Stimulated activated CD8-positive, alpha-beta memory T cell treated with anti-CD3 and anti-CD28 coated beads, Interleukin-4, amount 100 ng/mL, for 1 hour (primary cell): ENCODE measurements around the gene LEKR1.
"Not testable (repeated sequence)": the region's sequence is repeated elsewhere in the genome, so short reads cannot be mapped to it uniquely, and the experiment has no call there.

Experiments
- DNase-seq, 2 donors: peaks; one replicate each; pipeline ENCODE4 v3.0.0-alpha.2; 2020; ENCODE audit warnings: low read depth in 2 of 2, low spot score in 1 of 2

The LEKR1 gene

DNA sequence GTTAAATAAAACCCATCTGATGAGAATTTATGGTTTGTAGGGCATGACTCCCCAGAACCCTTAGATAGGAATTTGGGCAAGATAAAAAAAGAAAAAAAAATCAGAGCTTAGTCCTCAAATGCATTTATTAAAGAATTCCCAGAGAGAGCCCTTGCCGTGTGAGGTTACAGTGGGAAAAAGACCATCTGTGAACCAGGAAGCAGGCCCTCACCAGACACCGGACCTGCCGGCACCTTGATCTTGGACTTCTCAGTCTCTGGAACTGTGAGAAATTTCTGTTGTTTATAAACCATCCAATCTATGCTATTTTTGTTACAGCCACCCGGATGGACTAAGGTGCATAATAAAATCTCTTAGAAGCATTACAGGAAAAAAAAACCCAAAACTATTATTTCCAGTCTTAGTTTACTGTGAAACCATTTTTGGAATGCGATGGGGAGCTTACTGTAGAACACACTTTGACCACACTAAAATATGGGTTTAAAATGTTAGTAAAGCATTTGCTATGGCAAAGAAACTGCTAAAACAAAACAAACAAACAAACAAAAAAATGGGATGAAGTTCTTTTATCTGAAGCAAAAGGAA, 72.2 kb downstream of the LEKR1 start:
- no peak for DNase-seq

DNA sequence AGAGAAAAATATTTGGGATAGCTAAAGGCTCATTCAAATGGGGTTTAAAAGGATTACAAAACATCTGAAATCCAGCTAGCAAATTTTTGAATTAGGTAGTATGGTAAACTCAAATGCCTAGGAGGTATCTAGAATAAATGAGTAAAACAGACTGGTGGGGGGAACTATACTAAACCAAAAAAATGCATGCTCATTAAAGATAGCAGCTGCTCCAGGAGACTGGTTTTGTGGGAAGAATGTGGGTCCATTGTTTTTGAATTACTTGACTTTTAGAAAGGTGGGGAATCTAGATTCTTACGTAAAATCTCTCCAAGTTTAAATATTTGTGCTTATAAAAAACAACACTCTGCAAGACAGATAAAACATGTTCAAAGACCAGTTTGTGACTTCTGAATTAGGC, 73.8 kb downstream of the LEKR1 start:
- no peak for DNase-seq

DNA sequence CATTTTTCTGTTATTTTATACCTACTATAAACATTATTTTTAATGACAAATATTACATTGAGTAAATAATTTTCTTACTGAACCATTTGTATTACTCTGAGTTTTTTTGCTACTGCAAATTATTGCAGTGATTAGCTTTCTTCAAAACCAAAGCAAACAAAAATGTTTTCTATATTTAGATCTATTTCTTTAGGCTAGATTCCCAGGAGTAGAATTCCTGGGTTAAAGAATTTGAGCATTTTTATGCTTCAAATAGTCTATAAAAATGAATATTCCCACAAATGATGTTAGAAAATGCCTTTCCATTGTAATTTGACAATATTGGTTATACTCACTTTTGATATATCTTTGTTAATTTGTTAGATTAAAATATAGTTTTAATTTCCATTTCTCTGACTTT, 76.8 kb downstream of the LEKR1 start:
- no peak for DNase-seq

DNA sequence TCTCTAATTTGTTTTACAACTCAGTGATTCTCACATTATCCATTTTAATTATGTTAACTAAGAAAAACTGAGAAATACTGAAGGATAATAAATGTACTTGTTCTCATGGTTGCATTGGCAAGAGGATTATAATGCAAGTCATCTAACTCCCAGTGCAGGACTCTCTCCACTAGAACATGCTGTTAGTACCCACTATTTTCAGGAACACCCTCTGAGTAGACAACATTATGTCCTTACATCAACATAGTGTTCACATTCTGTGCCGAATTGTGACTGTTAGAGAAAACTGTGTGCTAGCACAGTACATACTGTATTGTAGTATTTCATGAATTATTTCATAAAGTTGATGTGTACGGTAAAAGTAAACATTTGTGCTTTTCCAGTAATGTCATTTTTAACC, 80.1 kb downstream of the LEKR1 start:
- no peak for DNase-seq

DNA sequence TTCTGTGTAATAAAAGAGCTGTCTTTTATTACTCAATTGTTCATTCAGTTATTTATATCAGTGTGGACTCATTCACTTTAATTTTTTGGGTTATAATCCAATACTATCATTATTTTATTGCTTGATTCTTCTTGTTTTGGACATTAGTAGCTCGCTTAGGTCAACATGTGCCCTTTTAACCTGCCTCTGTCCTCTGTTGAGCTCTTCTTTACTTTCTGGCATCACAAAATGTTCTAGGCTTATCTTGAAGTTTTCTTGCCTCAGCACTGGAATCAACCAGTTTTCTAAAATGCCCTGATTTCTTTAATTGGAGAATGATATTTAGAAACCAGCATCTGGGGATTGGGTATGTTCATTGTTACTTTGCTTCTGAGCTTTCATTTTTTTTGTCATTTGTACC, 82.2 kb downstream of the LEKR1 start:
- DNase-seq = no peak

DNA sequence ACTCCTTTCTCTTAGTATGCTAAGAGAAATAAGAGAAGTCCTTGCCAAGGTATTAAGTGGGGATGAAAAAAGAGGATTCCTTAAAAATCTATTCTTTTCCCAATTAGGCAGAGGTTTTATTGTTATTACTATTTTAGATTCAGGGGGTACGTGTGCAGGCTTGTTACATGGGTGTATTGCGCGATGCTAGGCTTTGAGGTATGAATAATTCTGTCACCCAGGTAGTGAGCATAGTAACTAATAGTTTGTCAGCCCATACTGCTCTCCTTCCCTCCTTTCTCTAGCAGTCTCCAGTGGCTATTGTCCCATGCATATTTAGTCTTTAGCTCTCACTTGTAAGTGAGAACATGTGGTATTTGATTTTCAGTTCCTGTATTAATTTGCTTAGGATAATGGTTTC, 83.9 kb downstream of the LEKR1 start:
- no peak for DNase-seq

GRCh38 chr3:156910831-156911230, 84.7 kb downstream of the LEKR1 start:
- not testable (repeated sequence) for DNase-seq

- not testable (repeated sequence) for DNase-seq
Measured at GRCh38 chr3:156914300-156914699, 88.1 kb downstream of the LEKR1 start.

GRCh38 chr3:156915372-156915771, 89.2 kb downstream of the LEKR1 start:
- no peak for DNase-seq

GRCh38 chr3:156918746-156919145, 92.6 kb downstream of the LEKR1 start:
- DNase-seq = no peak

DNA sequence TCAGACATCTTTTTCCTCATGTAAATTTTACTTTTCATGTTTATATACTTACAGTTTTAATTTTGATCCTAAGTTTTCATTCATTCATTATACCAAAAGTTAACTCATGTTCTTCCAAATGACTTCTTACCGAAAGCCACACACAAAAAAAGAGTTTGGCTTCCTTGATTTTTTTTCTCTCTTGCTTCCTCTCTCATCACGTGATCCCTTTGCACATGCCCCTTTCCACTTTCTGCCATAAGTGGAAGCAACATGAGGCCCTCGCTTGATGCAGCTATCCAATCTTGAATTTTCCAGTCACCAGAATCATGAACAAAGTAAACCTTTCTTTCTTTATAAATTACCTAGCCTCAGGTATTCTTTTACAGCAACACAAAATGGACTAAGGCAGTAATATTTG, 93.7 kb downstream of the LEKR1 start:
- DNase-seq = no peak

GRCh38 chr3:156920399-156920798, 94.2 kb downstream of the LEKR1 start:
- no peak for DNase-seq

DNA sequence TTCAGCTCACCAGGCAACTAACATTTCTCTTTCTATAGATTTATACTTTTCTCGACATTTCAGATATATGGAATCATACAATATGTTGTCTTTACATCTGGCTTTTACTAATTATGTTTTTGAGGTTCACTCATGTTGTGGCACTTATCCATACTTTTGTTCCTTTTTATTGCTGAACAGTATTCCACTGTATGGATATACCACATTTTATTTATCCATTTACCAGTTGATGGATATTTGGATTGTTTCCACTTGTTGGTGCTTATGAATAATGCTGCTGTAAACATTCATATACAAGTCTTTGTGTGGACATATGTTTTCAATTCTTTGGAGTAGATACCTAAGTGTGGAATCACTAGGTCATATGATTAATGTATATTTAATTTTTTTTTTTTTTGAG, 97.2 kb downstream of the LEKR1 start:
- DNase-seq = no peak

- DNase-seq = no peak
Measured at GRCh38 chr3:156938724-156939123, 112.6 kb downstream of the LEKR1 start.

GRCh38 chr3:156939315-156939714, 113.2 kb downstream of the LEKR1 start:
- DNase-seq = no peak

- DNase-seq = no peak
Measured at GRCh38 chr3:156941311-156941710, 115.2 kb downstream of the LEKR1 start.

DNA sequence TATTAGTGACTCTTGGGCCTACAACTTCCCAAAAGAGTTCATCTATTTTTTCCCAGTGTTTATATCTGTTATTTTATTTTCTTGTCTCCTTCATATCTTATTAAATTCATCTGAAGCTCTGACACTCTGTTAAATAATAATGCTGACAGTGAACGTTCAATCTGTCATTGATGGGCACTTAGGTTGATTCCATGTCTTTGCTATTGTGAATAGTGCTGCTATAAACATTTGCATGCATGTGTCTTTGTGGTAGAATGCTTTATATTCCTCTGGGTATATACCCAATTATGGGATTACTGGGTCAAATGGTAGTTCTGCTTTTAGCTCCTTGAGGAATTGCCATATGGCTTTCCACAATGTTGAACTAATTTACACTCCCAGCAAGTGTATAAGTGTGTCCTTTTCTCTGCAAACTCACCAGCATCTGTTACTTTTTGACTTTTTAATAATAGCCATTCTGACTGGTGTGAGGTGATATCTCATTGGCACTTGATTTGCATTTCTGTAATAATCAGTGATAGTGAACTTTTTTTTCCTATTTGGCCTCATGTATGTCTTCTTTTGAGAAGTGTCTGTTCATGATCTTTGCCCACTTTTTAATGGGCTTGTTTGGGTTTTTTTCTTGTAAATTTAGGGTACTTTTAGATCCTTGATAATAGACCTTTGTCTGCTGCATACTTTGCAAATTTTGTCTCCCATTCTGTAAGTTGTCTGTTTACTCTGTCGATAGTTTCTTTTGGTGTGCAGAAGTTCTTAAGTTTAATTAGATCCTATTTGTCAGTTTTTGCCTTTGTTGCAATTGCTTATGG, 122.5 kb downstream of the LEKR1 start:
- DNase-seq = no peak

DNA sequence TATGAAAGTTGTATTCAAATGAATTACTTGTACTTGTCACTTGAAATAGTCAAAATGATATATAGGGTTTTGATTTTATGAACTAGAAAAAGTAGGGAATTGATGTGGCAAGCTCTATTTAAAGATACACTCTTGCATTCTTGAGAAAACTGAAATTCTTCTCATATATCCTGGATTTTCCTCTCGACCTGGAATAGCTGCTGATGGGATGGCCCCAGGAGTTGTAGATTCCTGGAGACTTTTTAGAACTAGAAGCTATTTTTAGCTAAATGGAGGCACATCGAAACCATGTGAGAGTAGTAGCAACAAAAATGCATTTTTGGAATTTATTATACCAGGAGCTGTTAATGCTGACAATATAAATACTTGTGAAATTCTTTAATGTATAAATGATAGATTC, 125.9 kb downstream of the LEKR1 start:
- DNase-seq = no peak

DNA sequence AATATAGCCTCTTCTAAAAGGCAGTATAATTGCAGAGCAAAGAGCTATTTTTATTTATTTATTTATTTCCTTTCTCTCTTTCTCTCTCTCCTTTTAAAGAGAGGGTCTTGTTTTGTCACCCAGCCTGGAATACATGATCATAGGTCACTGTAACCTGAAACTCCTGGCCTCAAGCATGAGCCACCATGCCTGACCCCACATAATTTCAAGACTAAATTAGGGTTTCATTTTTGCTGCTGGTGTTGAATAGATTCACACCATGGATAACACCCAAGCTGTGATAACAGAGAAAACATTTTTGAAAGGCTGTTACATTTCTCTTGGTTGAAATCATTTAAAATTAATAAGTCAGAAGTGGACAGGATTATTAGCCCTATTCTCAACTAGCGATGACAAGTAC, 131.6 kb downstream of the LEKR1 start:
- DNase-seq = no peak

- no peak for DNase-seq
Measured at GRCh38 chr3:156963096-156963495, 136.9 kb downstream of the LEKR1 start.

DNA sequence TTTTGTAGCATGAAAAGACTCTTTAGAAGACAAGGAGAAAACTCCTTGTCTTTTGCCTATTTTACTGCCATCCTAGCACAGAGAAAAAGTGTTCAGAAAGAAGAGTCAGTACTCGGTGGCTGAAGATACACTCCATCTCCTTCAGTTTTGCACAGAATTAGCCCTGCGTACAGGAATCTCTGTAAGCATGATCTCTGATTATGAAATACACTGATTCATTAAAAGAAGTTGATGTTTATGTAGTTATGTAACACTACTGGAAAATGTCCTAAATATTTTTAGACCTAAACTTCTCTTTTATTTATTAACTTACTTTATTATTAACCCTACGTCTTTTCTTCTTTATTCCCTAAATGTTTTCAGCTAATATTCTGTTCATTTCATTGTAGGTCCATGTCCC, 138.4 kb downstream of the LEKR1 start:
- DNase-seq = no peak

GRCh38 chr3:156966349-156966748, 140.2 kb downstream of the LEKR1 start:
- not testable (repeated sequence) for DNase-seq

- no peak for DNase-seq
Measured at GRCh38 chr3:156973954-156974353, 147.8 kb downstream of the LEKR1 start.
